GM12872 (cell line): Measurements from ENCODE around the gene RBM20.

ENCODE experiments used
- CTCF ChIP-seq: IDR thresholded peaks from 3 replicates; pipeline ENCODE4 v1.5.1; 2011; ENCODE audit warnings: low read depth, mild to moderate bottlenecking, low read length, moderate library complexity; ENCODE audit not compliant: insufficient read depth

The RBM20 gene

GRCh38 chr10:110724116-110724921 lies 80.2 kb downstream of the RBM20 start:
- TF ChIP-seq CTCF, result no peak

- TF ChIP-seq CTCF, result no peak
Measured at GRCh38 chr10:110724937-110725336, 80.8 kb downstream of the RBM20 start.

GRCh38 chr10:110725801-110726630 lies 81.9 kb downstream of the RBM20 start:
- TF ChIP-seq CTCF, result no peak

GRCh38 chr10:110730345-110731050 lies 86.4 kb downstream of the RBM20 start:
- no peak for TF ChIP-seq CTCF

- TF ChIP-seq CTCF, result no peak
Measured at GRCh38 chr10:110733218-110733952, 89.2 kb downstream of the RBM20 start.

- TF ChIP-seq CTCF, result no peak
Measured at GRCh38 chr10:110735620-110736027, 91.5 kb downstream of the RBM20 start.
